Testis (tissue), 2 donors: ENCODE results near the gene KRT6A.

ENCODE experiments used
- POLR2A ChIP-seq: fragments of 450-650 bp; IDR thresholded peaks from one replicate; pipeline ENCODE4 v1.6.1; 2017; ENCODE audit warnings: antibody characterized with exemption, mild to moderate bottlenecking, moderate library complexity
- TF ChIP-seq, protein P1 (sequence below), 3 experiments: fragments of 450-650 bp in 2 of 3; fragments of 200-600 bp in 1 of 3; sonication (generic) in 1 of 3; IDR thresholded peaks; one replicate each; pipeline ENCODE4 v1.5.1; 2016 to 2019; ENCODE audit warnings: antibody characterized with exemption in 3 of 3, mild to moderate bottlenecking in 2 of 3, moderate library complexity in 1 of 3

DNA sequence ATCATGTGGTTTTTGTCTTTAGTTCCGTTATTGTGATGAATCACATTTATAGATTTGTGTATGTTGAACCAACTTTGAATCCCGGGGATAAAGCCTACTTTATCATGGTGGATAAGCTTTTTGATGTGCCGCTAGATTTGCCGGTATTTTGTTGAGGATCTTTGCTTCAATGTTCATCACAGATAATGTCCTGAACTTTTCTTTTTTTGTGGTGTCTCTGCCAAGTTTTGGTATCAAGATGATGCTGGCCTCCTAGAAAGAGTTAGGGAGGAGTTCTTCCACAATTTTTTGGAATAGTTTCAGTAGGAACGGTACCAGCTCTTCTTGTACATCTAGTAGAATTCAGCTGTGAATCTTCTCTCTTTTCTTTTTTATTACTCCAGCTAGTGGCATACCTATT lies 34.2 kb downstream of the KRT6A start:
- TF ChIP-seq, protein P1, sequence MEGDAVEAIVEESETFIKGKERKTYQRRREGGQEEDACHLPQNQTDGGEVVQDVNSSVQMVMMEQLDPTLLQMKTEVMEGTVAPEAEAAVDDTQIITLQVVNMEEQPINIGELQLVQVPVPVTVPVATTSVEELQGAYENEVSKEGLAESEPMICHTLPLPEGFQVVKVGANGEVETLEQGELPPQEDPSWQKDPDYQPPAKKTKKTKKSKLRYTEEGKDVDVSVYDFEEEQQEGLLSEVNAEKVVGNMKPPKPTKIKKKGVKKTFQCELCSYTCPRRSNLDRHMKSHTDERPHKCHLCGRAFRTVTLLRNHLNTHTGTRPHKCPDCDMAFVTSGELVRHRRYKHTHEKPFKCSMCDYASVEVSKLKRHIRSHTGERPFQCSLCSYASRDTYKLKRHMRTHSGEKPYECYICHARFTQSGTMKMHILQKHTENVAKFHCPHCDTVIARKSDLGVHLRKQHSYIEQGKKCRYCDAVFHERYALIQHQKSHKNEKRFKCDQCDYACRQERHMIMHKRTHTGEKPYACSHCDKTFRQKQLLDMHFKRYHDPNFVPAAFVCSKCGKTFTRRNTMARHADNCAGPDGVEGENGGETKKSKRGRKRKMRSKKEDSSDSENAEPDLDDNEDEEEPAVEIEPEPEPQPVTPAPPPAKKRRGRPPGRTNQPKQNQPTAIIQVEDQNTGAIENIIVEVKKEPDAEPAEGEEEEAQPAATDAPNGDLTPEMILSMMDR (IDR thresholded peaks at IDR 0.05), result no peak
- TF ChIP-seq POLR2A, result no peak
